HCT116 (cell line): ENCODE results near the gene DMD.

Experiments
- CEBPB ChIP-seq: IDR thresholded peaks from 2 replicates; pipeline ENCODE4 v1.6.1; 2012; ENCODE audit warnings: low read depth
- POLR2A ChIP-seq: IDR thresholded peaks from 2 replicates; pipeline ENCODE4 v1.7.0; 2011; ENCODE audit warnings: borderline replicate concordance; ENCODE audit not compliant: insufficient read depth, insufficient read length; ENCODE audit errors: extremely low read depth
- SP1 ChIP-seq: IDR thresholded peaks from 2 replicates; pipeline ENCODE4 v1.6.1; 2012; ENCODE audit warnings: low read depth
- TF ChIP-seq, protein P1 (sequence below), 3 experiments: fragments of 200-600 bp in 1 of 3; sonication (generic) in 1 of 3; IDR thresholded peaks in 2 of 3; conservative IDR thresholded peaks in 1 of 3; 2 replicates each; pipeline ENCODE4 v1.5.1; 2012 to 2017; ENCODE audit warnings: low read depth in 2 of 3, low read length in 2 of 3, antibody characterized with exemption in 1 of 3, borderline replicate concordance in 1 of 3, control low read depth in 1 of 3, mild to moderate bottlenecking in 1 of 3, mixed read lengths in 1 of 3, mixed run types in 1 of 3, moderate library complexity in 1 of 3; ENCODE audit not compliant: insufficient read depth in 1 of 3
- TF ChIP-seq, protein P2 (sequence below): IDR thresholded peaks from 2 replicates; pipeline ENCODE4 v1.6.1; 2011; ENCODE audit warnings: mild to moderate bottlenecking, low read length, moderate library complexity; ENCODE audit not compliant: insufficient replicate concordance; ENCODE audit errors: extremely low read depth
- TF ChIP-seq, protein P3 (sequence below): IDR thresholded peaks from 2 replicates; pipeline ENCODE4 v1.6.1; 2012

DNA sequence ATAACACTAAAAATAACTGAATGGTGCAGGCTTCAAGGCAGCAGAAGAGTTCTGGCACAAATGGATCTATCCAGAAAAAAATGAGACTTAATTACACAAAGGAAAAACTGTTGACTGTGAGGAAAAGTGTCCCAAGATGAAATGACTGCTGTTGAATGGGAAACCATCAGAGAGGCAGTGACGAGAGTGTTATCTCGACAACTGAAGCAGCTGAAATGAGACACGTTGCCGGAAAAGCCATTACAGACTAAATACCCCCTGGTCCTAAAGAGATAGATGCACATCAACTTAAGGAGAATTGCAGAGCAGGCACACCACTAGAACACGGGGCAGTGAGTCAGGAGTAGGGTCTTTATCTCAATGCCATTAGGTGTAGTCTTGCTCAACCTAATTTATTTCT is 277.8 kb downstream of the DMD start:
- TF ChIP-seq POLR2A (no peak), SP1 (no peak), CEBPB (no peak)
- TF ChIP-seq, protein P1, sequence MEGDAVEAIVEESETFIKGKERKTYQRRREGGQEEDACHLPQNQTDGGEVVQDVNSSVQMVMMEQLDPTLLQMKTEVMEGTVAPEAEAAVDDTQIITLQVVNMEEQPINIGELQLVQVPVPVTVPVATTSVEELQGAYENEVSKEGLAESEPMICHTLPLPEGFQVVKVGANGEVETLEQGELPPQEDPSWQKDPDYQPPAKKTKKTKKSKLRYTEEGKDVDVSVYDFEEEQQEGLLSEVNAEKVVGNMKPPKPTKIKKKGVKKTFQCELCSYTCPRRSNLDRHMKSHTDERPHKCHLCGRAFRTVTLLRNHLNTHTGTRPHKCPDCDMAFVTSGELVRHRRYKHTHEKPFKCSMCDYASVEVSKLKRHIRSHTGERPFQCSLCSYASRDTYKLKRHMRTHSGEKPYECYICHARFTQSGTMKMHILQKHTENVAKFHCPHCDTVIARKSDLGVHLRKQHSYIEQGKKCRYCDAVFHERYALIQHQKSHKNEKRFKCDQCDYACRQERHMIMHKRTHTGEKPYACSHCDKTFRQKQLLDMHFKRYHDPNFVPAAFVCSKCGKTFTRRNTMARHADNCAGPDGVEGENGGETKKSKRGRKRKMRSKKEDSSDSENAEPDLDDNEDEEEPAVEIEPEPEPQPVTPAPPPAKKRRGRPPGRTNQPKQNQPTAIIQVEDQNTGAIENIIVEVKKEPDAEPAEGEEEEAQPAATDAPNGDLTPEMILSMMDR (IDR thresholded peaks at IDR 0.05 in 2 of 3, conservative IDR thresholded peaks at IDR 0.05 in 1 of 3; ENCODE audit: borderline replicate concordance in 1 of 3, insufficient read depth in 1 of 3, low read depth in 2 of 3, low read length in 2 of 3): no peak
- TF ChIP-seq, protein P2, sequence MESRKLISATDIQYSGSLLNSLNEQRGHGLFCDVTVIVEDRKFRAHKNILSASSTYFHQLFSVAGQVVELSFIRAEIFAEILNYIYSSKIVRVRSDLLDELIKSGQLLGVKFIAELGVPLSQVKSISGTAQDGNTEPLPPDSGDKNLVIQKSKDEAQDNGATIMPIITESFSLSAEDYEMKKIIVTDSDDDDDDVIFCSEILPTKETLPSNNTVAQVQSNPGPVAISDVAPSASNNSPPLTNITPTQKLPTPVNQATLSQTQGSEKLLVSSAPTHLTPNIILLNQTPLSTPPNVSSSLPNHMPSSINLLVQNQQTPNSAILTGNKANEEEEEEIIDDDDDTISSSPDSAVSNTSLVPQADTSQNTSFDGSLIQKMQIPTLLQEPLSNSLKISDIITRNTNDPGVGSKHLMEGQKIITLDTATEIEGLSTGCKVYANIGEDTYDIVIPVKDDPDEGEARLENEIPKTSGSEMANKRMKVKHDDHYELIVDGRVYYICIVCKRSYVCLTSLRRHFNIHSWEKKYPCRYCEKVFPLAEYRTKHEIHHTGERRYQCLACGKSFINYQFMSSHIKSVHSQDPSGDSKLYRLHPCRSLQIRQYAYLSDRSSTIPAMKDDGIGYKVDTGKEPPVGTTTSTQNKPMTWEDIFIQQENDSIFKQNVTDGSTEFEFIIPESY: no peak
- TF ChIP-seq, protein P3, sequence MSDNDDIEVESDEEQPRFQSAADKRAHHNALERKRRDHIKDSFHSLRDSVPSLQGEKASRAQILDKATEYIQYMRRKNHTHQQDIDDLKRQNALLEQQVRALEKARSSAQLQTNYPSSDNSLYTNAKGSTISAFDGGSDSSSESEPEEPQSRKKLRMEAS: no peak
